Measurements from ENCODE around the gene MAGI1.

DNA sequence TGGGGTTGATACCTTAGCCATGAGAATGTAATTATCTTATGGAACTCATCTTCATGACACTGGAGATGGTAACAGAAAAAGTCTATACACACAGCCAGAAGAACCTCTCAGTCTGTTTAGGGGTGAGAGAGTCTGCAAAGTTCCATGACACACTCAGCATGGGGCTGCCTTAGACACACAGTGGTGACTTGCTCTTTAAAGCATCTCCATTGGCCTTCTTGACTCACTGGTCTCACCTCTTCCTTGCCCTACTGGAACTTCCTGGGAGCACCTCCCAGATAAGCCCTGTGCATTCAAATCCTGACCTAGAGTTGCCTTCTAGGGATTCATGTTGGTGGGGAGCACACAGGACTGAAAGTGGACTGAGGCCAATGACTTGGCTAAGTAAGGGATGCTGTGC, 9.3 kb downstream of the MAGI1 start:
- TF ChIP-seq, protein P1, sequence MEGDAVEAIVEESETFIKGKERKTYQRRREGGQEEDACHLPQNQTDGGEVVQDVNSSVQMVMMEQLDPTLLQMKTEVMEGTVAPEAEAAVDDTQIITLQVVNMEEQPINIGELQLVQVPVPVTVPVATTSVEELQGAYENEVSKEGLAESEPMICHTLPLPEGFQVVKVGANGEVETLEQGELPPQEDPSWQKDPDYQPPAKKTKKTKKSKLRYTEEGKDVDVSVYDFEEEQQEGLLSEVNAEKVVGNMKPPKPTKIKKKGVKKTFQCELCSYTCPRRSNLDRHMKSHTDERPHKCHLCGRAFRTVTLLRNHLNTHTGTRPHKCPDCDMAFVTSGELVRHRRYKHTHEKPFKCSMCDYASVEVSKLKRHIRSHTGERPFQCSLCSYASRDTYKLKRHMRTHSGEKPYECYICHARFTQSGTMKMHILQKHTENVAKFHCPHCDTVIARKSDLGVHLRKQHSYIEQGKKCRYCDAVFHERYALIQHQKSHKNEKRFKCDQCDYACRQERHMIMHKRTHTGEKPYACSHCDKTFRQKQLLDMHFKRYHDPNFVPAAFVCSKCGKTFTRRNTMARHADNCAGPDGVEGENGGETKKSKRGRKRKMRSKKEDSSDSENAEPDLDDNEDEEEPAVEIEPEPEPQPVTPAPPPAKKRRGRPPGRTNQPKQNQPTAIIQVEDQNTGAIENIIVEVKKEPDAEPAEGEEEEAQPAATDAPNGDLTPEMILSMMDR (IDR thresholded peaks at IDR 0.05) = no peak
- TF ChIP-seq POLR2A (IDR thresholded peaks at IDR 0.05) (no peak), POLR2AphosphoS5 (IDR thresholded peaks at IDR 0.05; ENCODE audit: insufficient read depth in 1 of 2, low read depth in 1 of 2) (no peak)

All from vagina (tissue), 2 donors.